Skeletal muscle tissue (tissue), 4 donors: Measurements from ENCODE around the gene VAMP4. TPM values are rescaled to one million over a fixed set of nuclear protein-coding genes. Genes with fewer than 3 reads are reported as not detected.
"Not testable (repeated sequence)": the region's sequence is repeated elsewhere in the genome, so short reads cannot be mapped to it uniquely, and the experiment has no call there.

Experiments used
- H3K27ac ChIP-seq: one replicate; pipeline ENCODE4 v1.7.0; 2013; ENCODE audit warnings: mild to moderate bottlenecking, low read depth, low read length, inconsistent platforms
- H3K27me3 ChIP-seq, 3 donors: one replicate each; pipeline ENCODE4 v1.7.0; 2013; ENCODE audit warnings: low read length in 3 of 3; ENCODE audit not compliant: control insufficient read depth in 3 of 3, insufficient read depth in 3 of 3
- H3K36me3 ChIP-seq, 3 donors: one replicate each; pipeline ENCODE4 v1.7.0; 2013; ENCODE audit warnings: low read length in 3 of 3; ENCODE audit not compliant: control insufficient read depth in 3 of 3, insufficient read depth in 3 of 3
- H3K4me1 ChIP-seq, 3 donors: one replicate each; pipeline ENCODE4 v1.7.0; 2013; ENCODE audit warnings: low read length in 3 of 3, mild to moderate bottlenecking in 3 of 3; ENCODE audit not compliant: control insufficient read depth in 3 of 3, insufficient read depth in 3 of 3
- H3K4me3 ChIP-seq, 3 donors: one replicate each; pipeline ENCODE4 v1.7.0; 2013; ENCODE audit warnings: low read length in 3 of 3
- H3K9ac ChIP-seq, 3 donors: one replicate each; pipeline ENCODE4 v1.7.0; 2013; ENCODE audit warnings: low read length in 3 of 3, mild to moderate bottlenecking in 3 of 3, moderate library complexity in 2 of 3, low read depth in 1 of 3
- H3K9me3 ChIP-seq, 3 donors: one replicate each; pipeline ENCODE4 v1.7.0; 2013; ENCODE audit warnings: low read length in 3 of 3; ENCODE audit not compliant: control insufficient read depth in 3 of 3
- total RNA-seq: library from RNA; depleted of rRNA; stranded (reverse); fragments of >200 nt; gene quantifications from one replicate; pipeline ENCODE4 v1.2.3, GENCODE V29; 2014
- donor health status: Osteomylitis.

VAMP4 gene
- total RNA-seq, 1 donor from 2014 or later = 3.7 TPM

DNA sequence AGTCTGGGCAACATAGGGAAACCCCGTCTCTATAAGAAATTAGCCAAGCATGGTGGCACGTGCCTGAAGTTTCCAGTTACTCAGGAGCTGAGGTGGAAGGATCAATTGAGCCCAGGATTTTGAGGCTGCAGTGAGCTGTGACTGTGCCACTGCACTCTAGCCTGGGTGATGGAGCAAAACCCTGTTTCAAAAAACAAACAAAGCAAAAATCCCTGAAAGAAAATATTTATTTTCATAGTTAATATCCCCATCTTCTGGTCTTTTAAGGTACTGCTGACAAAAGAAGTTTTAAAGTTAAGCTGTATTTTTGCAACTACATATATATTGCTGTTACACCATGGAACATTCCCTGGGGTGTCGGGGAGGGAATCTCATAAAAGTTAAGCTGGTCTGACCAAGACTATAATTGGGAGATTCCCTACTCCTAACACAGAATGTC is 26.0 kb downstream of the VAMP4 start:
- no peaks in the 10 kb centered on the region for H3K27me3 ChIP-seq
- H3K4me1 ChIP-seq = peaks cover 7 to 14% (median 9%) of the 10 kb centered on the region in 3 donors
- H3K4me3 ChIP-seq = no peak overlapping the region
- H3K27ac ChIP-seq = no peak overlapping the region
- H3K9ac ChIP-seq = no peak overlapping the region
- peaks cover 0 to 7% (median 0%) of the 10 kb centered on the region in 3 donors for H3K36me3 ChIP-seq
- no peaks in the 10 kb centered on the region for H3K9me3 ChIP-seq

DNA sequence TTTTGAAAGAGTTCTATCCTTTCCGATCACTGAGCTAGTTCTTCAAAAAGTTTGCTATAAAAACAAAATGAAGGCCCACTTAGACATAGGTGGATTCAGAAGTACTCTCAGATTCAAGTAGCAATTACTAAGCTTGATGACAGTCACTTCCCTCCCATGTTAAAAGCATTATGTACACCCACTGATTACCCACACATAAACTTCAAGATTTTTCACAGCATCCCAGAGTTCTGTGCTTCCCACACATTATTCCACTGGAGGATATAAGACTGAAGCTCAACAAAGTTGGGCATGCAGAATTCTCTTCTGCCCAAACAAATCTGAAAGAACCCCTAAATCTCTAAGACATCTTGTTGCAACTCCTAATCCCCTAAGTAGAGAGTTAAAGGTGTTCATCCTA is 29.5 kb downstream of the VAMP4 start:
- Histone ChIP-seq H3K36me3 (peaks cover 0 to 16% (median 4%) of the 10 kb centered on the region in 3 donors), H3K27ac (no peak overlapping the region), H3K9ac (no peak overlapping the region), H3K9me3 (no peaks in the 10 kb centered on the region), H3K4me3 (no peak overlapping the region), H3K4me1 (peaks cover 6 to 14% (median 9%) of the 10 kb centered on the region in 3 donors), H3K27me3 (no peaks in the 10 kb centered on the region)

DNA sequence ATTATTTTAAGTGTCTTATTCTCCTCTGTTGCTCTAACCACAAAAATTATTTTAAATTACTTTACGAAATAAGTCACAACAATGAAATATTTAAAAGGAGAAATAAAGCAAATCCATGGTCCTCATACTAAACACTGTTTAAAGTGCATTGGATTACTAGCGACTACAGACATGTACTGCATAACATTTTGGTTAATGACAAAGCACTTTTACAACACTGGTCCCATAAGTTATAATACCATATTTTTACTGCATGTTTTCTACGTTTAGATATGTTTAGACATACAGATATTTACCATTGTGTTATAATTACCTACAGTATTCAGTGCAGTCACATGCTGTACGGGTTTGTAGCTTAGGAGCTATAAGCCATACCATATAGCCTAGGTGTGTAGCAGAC is 30.2 kb downstream of the VAMP4 start:
- Histone ChIP-seq H3K36me3 (peaks cover 0 to 16% (median 5%) of the 10 kb centered on the region in 3 donors), H3K9me3 (no peaks in the 10 kb centered on the region), H3K27ac (no peak overlapping the region), H3K9ac (no peak overlapping the region), H3K4me1 (peaks cover 3 to 9% (median 4%) of the 10 kb centered on the region in 3 donors), H3K27me3 (no peaks in the 10 kb centered on the region), H3K4me3 (no peak overlapping the region)

DNA sequence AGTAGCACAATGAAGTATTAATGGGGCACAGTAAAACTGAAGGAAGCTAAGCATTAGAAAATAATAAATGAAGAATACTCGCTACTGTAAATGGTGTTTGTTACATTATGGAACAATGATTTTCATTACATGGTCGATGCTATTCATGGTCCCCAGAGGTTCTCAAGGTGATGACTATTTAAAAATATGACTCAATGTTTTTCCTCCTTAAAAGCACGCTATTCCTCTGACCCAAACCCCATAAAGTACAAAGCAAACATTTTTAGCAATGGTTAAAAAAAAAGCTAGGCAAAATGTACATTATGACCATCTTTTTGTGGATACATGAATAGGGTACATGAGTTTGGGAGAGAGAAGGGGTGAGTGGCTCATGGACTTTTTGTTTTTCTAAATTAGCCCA is 34.3 kb downstream of the VAMP4 start:
- H3K27me3 ChIP-seq = no peaks in the 10 kb centered on the region
- H3K9me3 ChIP-seq = no peaks in the 10 kb centered on the region
- peaks cover 0 to 14% (median 5%) of the 10 kb centered on the region in 3 donors for H3K36me3 ChIP-seq
- no peak overlapping the region for H3K9ac ChIP-seq
- no peaks in the 10 kb centered on the region for H3K4me1 ChIP-seq
- H3K27ac ChIP-seq = no peak overlapping the region
- H3K4me3 ChIP-seq = no peak overlapping the region

DNA sequence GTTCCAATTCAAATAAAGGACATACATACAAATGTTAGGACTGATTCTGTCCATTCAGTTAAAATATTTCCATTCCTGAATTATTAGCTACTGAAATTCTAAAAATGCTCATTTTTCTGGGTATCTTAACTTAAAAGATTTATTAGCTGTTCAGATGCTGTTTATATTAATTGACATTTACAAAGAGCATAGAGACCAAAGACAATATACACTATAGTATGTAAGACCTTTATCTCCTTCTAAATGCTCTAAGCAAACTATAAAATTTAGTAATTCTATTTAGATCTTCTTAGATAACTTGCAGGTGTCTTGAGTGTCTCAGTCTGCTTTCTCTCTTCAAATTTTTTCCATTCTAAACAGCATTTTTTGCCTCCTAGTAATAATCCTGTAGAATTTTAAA is 39.3 kb downstream of the VAMP4 start:
- Histone ChIP-seq H3K36me3 (peaks cover 2 to 20% (median 5%) of the 10 kb centered on the region in 3 donors), H3K4me3 (no peak overlapping the region), H3K27ac (no peak overlapping the region), H3K4me1 (no peaks in the 10 kb centered on the region), H3K9me3 (no peaks in the 10 kb centered on the region), H3K9ac (no peak overlapping the region), H3K27me3 (no peaks in the 10 kb centered on the region)

DNA sequence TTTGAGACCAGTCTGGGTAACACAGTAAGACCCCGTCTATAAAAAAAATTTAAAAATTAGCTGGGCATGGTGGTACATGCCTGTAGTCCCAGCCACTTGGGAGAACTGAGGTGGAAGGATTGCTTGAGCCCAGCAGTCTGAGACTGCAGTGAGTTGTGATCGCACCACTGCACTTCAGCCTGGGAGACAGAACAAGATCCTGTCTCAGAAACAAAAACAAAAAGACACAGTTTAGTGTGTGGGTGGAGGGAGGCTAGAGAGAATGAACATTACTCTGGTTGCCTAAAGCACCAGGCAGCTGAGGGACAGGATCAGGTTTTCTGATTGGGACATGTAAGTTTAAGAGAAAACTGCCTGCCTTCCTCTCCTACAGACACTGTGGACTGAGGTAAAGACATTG is 42.3 kb downstream of the VAMP4 start:
- Histone ChIP-seq H3K4me3 (no peak overlapping the region), H3K36me3 (peaks cover 0 to 13% (median 5%) of the 10 kb centered on the region in 3 donors), H3K4me1 (no peaks in the 10 kb centered on the region), H3K27me3 (no peaks in the 10 kb centered on the region), H3K27ac (no peak overlapping the region), H3K9ac (no peak overlapping the region), H3K9me3 (peaks cover 0 to 4% (median 0%) of the 10 kb centered on the region in 3 donors)

DNA sequence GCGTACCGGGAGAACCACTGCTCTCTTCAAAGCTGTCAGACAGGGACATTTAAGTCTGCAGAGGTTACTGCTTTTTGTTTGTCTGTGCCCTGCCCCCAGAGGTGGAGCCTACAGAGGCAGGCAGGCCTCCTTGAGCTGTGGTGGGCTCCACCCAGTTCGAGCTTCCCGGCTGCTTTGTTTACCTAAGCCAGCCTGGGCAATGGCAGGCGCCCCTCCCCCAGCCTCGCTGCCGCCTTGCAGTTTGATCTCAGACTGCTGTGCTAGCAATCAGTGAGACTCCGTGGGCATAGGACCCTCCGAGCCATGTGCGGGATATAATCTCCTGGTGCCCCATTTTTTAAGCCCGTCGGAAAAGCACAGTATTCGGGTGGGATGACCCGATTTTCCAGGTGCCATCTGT is 46.1 kb downstream of the VAMP4 start:
- not testable (repeated sequence) for H3K4me1 ChIP-seq, H3K36me3 ChIP-seq, H3K27me3 ChIP-seq, H3K9ac ChIP-seq, H3K4me3 ChIP-seq, H3K9me3 ChIP-seq, H3K27ac ChIP-seq

DNA sequence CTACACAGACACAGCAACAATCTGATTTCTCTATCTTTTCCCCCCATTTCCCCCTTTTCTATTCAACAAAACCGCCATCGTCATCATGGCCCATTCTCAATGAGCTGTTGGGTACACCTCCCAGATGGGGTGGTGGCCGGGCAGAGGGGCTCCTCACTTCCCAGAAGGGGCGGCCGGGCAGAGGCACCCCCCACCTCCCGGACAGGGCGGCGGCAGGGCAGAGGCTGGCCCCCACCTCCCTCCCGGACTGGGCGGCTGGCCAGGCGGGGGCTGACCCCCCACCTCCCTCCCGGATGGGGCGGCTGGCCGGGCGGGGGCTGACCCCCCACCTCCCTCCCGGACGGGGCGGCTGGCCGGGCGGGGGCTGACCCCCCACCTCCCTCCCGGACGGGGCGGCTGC is 48.3 kb downstream of the VAMP4 start:
- H3K4me3 ChIP-seq, H3K9me3 ChIP-seq, H3K27me3 ChIP-seq, H3K9ac ChIP-seq, H3K36me3 ChIP-seq, H3K4me1 ChIP-seq, H3K27ac ChIP-seq: not testable (repeated sequence)

DNA sequence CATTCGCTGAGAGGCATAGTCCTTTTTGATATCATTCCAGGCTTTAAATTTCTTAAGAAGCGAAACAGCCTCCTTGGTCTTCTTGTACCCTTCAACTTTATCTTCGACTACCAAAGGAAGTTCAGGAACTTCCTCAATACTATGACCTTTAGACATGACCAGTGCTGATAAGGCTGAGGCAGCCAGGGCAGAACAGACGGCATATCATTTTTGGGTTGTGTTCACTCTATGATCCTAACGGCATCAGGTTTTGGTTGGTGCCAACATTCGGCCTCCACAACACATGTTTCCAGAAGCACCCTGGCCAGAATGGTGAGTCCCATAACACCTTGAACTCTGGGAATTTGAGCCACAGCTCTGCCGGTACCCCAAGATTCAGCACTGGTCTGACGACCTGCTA is 58.0 kb downstream of the VAMP4 start:
- Histone ChIP-seq H3K9me3 (no peaks in the 10 kb centered on the region), H3K27me3 (no peaks in the 10 kb centered on the region), H3K36me3 (no peaks in the 10 kb centered on the region), H3K4me1 (no peaks in the 10 kb centered on the region), H3K9ac (no peak overlapping the region), H3K4me3 (no peak overlapping the region), H3K27ac (no peak overlapping the region)

DNA sequence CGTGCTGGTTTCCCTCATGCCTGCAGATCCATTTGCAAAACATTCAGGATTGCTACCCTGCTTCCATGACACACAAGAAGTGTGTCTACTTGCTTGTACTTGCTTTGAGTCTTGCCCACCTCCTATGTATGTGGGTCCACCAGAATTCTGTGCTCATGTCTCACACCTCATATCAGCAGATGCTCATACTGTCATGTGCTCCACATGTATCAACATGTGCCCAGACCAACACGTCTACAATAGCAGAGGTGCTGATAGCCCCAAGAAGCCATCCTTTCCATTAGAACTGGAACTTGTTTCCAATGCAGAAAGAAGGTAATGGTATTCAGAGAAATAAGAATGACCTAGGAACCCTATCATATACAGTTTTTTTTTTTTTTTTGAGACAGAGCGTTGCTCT is 61.5 kb downstream of the VAMP4 start:
- H3K36me3 ChIP-seq = no peaks in the 10 kb centered on the region
- no peaks in the 10 kb centered on the region for H3K4me1 ChIP-seq
- no peaks in the 10 kb centered on the region for H3K9me3 ChIP-seq
- H3K9ac ChIP-seq = no peak overlapping the region
- H3K4me3 ChIP-seq = no peak overlapping the region
- no peak overlapping the region for H3K27ac ChIP-seq
- no peaks in the 10 kb centered on the region for H3K27me3 ChIP-seq

DNA sequence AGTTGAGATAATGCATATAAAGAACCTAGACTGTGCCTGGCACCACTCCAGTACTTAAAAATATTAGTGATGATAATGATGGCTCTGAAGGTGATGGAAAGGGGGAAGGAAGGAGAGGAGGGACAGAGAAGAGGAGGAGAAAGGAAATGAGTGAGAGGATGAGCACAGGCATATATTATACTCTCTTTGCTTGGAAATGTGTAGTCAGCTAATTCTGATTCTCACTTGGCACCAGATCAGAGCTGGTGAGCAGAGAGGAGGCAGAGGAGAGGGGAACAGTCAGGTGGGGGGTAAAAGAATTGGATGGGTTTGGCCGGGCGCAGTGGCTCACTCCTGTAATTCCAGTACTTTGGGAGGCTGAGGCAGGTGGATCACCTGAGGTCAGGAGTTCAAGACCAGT is 65.0 kb downstream of the VAMP4 start:
- no peaks in the 10 kb centered on the region for H3K9me3 ChIP-seq
- H3K27ac ChIP-seq = no peak overlapping the region

More for the DNA sequence above, 65.0 kb downstream of the VAMP4 start:
- Histone ChIP-seq H3K27me3 (no peaks in the 10 kb centered on the region), H3K4me1 (peaks cover 0 to 9% (median 3%) of the 10 kb centered on the region in 3 donors), H3K9ac (no peak overlapping the region), H3K36me3 (no peaks in the 10 kb centered on the region), H3K4me3 (no peak overlapping the region)
